RWPE2 (cell line): Measurements from ENCODE around the gene ZNF428.

Experiments
- ATAC-seq: fragments of 200-7000 bp; cut with Tn5 transposase; 3 replicates; pipeline ENCODE4 v1.9.1; 2021; ENCODE audit warnings: low read depth
- DNase-seq: peaks from one replicate; pipeline ENCODE4 v3.0.0-alpha.2; 2020; ENCODE audit warnings: low spot score
- H3K27ac ChIP-seq: fragments of 450-650 bp; 2 replicates; pipeline ENCODE4 v1.5.1; 2017; ENCODE audit warnings: mild to moderate bottlenecking; ENCODE audit not compliant: poor library complexity, severe bottlenecking
- H3K27me3 ChIP-seq: fragments of 250-450 bp; sonication (Bioruptor Pico); 2 replicates; pipeline ENCODE4 v1.5.1; 2021; ENCODE audit warnings: mild to moderate bottlenecking, moderate library complexity; ENCODE audit not compliant: insufficient read depth, poor library complexity, severe bottlenecking
- H3K36me3 ChIP-seq: fragments of 250-450 bp; sonication (Bioruptor Pico); 2 replicates; pipeline ENCODE4 v1.5.1; 2020; ENCODE audit warnings: low read depth, mild to moderate bottlenecking, moderate library complexity
- H3K4me1 ChIP-seq: fragments of 250-450 bp; sonication (Bioruptor Pico); 2 replicates; pipeline ENCODE4 v1.5.1; 2021; ENCODE audit warnings: mild to moderate bottlenecking, moderate library complexity; ENCODE audit not compliant: insufficient read depth, poor library complexity, severe bottlenecking
- H3K4me3 ChIP-seq: fragments of 250-450 bp; sonication (Bioruptor Pico); 2 replicates; pipeline ENCODE4 v1.5.1; 2021; ENCODE audit warnings: mild to moderate bottlenecking, moderate library complexity; ENCODE audit not compliant: severe bottlenecking
- H3K9me3 ChIP-seq: fragments of 250-450 bp; sonication (Bioruptor Pico); 2 replicates; pipeline ENCODE4 v1.5.1; 2021; ENCODE audit warnings: mild to moderate bottlenecking, moderate library complexity; ENCODE audit not compliant: severe bottlenecking
- TF ChIP-seq, protein P1 (sequence below): fragments of 450-650 bp; IDR thresholded peaks from one replicate; pipeline ENCODE4 v1.5.1; 2017; ENCODE audit warnings: mild to moderate bottlenecking, moderate library complexity; ENCODE audit not compliant: poor library complexity, severe bottlenecking

ZNF428 gene

DNA sequence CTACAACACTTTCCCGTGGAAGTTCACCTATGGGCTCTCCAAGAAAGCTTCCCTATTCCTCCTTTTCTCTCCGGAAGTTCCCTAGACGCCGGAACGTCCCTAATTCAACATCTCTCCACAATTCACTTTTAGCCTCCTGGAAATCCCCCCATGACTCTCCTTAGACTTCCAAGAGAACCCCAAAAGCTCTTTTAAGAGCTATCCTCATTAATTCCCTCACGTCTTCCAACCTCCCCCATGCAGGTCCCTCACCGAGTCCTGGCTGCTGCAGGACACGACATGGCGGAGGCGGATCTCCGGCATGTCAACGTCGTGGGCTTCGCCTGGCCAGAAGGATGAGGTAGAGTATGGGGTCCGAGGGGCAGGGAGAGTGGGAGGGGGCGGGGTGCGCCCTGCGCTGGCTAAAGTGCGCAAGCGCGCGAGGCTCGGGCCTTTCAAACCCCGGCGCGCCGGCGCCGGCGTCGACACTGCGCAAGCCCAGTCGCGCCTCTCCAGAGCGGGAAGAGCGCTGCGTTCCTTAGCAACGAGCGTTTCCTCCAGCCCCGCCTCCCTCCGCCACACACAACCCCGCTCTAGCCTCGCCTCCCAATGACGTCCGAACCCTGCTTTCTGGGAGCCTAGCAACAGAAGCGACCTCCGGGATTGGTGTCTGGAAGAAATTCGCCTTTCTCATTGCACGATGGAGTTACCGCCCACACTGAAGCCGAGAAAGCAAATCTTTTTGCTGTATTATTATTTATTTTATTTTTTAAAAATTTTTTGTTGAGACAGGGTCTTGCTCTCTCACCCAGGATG is 44.1 kb downstream of the ZNF428 start, which contains the start of the genes PINLYP and XRCC1:
Gene PINLYP, plus strand, starts transcription at position 646 of the 795 bp plus-strand sequence. CDS start 1,391 bp downstream, outside the sequence.
Gene XRCC1, minus strand, starts transcription at position 372 of the 795 bp plus-strand sequence. Its CDS starts 69 bp downstream, at position 303.
- no peaks in the 10 kb centered on the region for H3K27me3 ChIP-seq
- H3K27ac ChIP-seq = peak within 1 kb of the TSS; percentile 45
- TF ChIP-seq, protein P1, sequence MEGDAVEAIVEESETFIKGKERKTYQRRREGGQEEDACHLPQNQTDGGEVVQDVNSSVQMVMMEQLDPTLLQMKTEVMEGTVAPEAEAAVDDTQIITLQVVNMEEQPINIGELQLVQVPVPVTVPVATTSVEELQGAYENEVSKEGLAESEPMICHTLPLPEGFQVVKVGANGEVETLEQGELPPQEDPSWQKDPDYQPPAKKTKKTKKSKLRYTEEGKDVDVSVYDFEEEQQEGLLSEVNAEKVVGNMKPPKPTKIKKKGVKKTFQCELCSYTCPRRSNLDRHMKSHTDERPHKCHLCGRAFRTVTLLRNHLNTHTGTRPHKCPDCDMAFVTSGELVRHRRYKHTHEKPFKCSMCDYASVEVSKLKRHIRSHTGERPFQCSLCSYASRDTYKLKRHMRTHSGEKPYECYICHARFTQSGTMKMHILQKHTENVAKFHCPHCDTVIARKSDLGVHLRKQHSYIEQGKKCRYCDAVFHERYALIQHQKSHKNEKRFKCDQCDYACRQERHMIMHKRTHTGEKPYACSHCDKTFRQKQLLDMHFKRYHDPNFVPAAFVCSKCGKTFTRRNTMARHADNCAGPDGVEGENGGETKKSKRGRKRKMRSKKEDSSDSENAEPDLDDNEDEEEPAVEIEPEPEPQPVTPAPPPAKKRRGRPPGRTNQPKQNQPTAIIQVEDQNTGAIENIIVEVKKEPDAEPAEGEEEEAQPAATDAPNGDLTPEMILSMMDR = no peak
- peaks cover 9% of the 10 kb centered on the region for H3K4me1 ChIP-seq
- H3K36me3 ChIP-seq = peaks cover 16% of the 10 kb centered on the region
- DNase-seq (peak; percentile 98), ATAC-seq (peak; percentile 97)
- H3K4me3 ChIP-seq = peak within 1 kb of the TSS; percentile 65
- no peaks in the 10 kb centered on the region for H3K9me3 ChIP-seq

DNA sequence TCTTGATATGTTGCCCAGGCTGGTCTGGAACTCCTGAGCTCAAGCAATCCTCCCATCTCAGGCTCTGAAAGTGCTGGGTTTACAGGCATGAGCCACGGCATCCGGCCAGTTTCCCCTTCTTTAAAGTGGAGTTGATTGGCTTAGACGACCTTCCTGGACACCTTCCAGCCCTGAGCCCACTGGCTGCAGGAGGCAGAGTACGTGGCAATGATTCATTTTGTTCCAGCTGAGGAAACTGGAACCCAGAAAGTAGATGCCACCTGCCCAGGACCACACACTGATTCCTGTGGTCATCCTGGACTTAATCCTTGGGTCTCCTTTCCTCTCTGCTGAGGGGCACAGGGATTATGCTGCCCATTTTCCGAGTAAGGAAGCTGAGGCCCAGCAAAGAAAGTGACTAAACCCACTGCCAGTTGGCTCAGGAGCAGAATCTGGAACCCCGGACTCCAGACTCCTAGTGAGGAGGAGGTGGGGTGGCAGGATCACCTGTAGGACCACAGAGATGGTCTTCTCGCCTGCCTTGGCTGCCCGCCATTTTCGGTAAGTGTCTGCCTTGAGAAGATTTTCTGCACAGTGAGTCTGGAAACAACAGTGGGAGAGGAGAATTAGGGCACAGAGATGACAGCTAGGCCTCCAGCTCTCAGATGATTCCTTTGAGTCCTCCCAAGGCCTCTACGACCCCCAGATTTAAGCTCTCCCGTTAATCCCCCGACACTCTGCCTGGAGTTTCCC is 44.8 kb downstream of the ZNF428 start:
- H3K9me3 ChIP-seq = no peaks in the 10 kb centered on the region
- TF ChIP-seq, protein P1 = no peak

DNA sequence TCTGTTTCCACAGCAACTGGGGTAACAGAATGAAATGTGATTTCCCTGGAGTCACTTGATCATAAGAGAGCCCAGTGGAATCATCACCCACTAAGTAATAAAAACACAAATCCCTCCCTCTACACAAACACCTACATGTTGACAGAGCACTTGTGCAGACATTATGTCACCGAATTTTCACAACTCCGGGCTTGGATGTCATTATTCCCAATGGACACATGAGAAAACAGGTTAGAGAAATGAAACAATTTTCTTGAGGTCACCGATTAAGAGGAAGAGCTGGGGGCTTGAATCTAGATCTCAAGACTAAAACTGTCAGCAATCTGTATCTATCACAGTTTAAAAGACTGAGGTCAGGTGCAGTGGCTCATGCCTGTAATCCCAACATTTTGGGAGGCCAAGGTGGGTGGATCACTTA is 47.2 kb downstream of the ZNF428 start:
- TF ChIP-seq, protein P1 = no peak
- no peak overlapping the region for H3K27ac ChIP-seq
- no peaks in the 10 kb centered on the region for H3K27me3 ChIP-seq
- no peak for DNase-seq
- ATAC-seq = no peak
- no peaks in the 10 kb centered on the region for H3K9me3 ChIP-seq
- H3K4me3 ChIP-seq = no peak overlapping the region
- H3K4me1 ChIP-seq = peaks cover 9% of the 10 kb centered on the region
- H3K36me3 ChIP-seq = peaks cover 22% of the 10 kb centered on the region

More for the DNA sequence above, 44.8 kb downstream of the ZNF428 start:
- peaks cover 9% of the 10 kb centered on the region for H3K4me1 ChIP-seq
- no peaks in the 10 kb centered on the region for H3K27me3 ChIP-seq
- H3K36me3 ChIP-seq = peaks cover 22% of the 10 kb centered on the region
- ATAC-seq = no peak
- DNase-seq = no peak
- H3K4me3 ChIP-seq = peak overlapping the region; percentile 65
- peak overlapping the region; percentile 45 for H3K27ac ChIP-seq

DNA sequence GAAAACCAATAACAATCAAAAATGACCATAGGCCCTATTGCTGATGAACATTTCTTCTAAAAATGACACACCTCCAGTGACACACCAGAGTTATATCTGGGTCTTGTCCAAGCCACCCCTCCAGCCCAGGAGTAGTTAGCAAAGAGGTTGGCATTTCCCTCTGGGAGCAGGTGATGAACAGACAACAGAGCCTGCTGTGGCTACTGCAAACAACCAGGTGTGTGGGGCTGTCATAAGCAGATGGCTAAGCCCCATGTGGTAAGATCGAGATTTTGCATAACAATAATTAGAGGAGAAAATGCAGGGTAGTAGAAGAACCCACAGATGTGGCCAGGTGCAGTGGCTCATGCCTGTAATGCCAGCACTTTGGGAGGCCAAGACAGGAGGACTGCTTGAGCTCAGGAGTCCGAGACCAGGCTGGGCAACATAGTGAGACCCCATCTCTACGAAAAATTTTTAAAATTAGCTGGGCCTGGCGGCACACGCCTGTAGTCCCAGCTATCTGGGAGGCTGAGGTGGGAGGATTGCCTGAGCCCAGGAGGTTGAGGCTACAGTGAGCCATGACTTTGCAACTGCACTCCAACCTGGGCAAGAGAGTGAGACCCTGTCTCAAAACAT is 49.1 kb downstream of the ZNF428 start:
- ATAC-seq = peak; percentile 70
- TF ChIP-seq, protein P1 = no peak
- H3K27ac ChIP-seq = no peak overlapping the region

More for the DNA sequence above, 49.1 kb downstream of the ZNF428 start:
- Histone ChIP-seq H3K27me3 (no peaks in the 10 kb centered on the region), H3K36me3 (peaks cover 22% of the 10 kb centered on the region), H3K4me3 (no peak overlapping the region), H3K4me1 (no peaks in the 10 kb centered on the region), H3K9me3 (no peaks in the 10 kb centered on the region)
- no peak for DNase-seq
